IMR-90 (cell line): ENCODE data around the gene UBASH3B. TPM values are rescaled to one million over a fixed set of nuclear protein-coding genes. Genes with fewer than 3 reads are reported as not detected.

Experiments
- ATAC-seq: fragments of 200-7000 bp; cut with Tn5 transposase; 2 replicates; pipeline ENCODE4 v1.9.1; 2020; ENCODE audit warnings: low read depth, mild to moderate bottlenecking, moderate library complexity
- BruUV-seq: library from RNA; stranded (reverse); fragments of 400-500 nt; replicated peaks from 2 replicates; lab custom pipeline; 2021; lab: Mats Ljungman, UMichigan
- CTCF ChIA-PET: fragments of 300-600 bp; formaldehyde crosslinking; extraction: SDS; loops from one replicate; lab custom pipeline; 2021; ENCODE audit warnings: antibody characterized with exemption; lab: Yijun Ruan, JAX
- POLR2A ChIA-PET: fragments of 300-600 bp; sonication (Branson Sonifier 250); formaldehyde crosslinking; loops from one replicate; lab custom pipeline; 2022; ENCODE audit warnings: antibody characterized with exemption; ENCODE audit not compliant: unreplicated experiment; lab: Charles Lee
- DNase-seq: peaks from one replicate; pipeline ENCODE4 v3.0.0; 2013
- H2AFZ ChIP-seq: replicated peaks from 2 replicates; pipeline ENCODE3; 2013; ENCODE audit warnings: low read length, mild to moderate bottlenecking; ENCODE audit not compliant: poor library complexity
- H2AK5ac ChIP-seq: 2 replicates; pipeline ENCODE4 v1.6.1; 2013; ENCODE audit warnings: low read depth, low read length, inconsistent platforms
- H2AK9ac ChIP-seq: replicated peaks from 2 replicates; pipeline ENCODE3; 2013; ENCODE audit warnings: mild to moderate bottlenecking, low read depth, low read length, moderate library complexity; ENCODE audit not compliant: poor library complexity
- H2BK120ac ChIP-seq: 2 replicates; pipeline ENCODE4 v1.6.1; 2013; ENCODE audit warnings: low read depth, low read length, inconsistent platforms
- H2BK15ac ChIP-seq: 3 replicates; pipeline ENCODE4 v1.6.1; 2013; ENCODE audit warnings: low read depth, low read length, inconsistent platforms
- H2BK20ac ChIP-seq: 2 replicates; pipeline ENCODE4 v1.6.1; 2013; ENCODE audit warnings: low read depth, mild to moderate bottlenecking, inconsistent platforms, low read length, moderate library complexity
- H2BK5ac ChIP-seq: 2 replicates; pipeline ENCODE4 v1.6.1; 2013; ENCODE audit warnings: mild to moderate bottlenecking, low read depth, low read length, inconsistent platforms; ENCODE audit not compliant: poor library complexity, severe bottlenecking
- H3K14ac ChIP-seq: replicated peaks from 2 replicates; pipeline ENCODE4 v1.6.1; 2013; ENCODE audit warnings: low read depth, low read length, inconsistent platforms
- H3K18ac ChIP-seq: 2 replicates; pipeline ENCODE4 v1.6.1; 2013; ENCODE audit warnings: low read depth, low read length, control low read depth
- H3K23ac ChIP-seq: 2 replicates; pipeline ENCODE4 v1.6.1; 2013; ENCODE audit warnings: low read depth, low read length, inconsistent platforms
- H3K27ac ChIP-seq: 2 replicates; pipeline ENCODE4 v1.5.1; 2013; ENCODE audit warnings: mild to moderate bottlenecking, control low read depth, low read length; ENCODE audit not compliant: insufficient read depth
- H3K27me3 ChIP-seq: 2 replicates; pipeline ENCODE4 v1.6.1; 2013; ENCODE audit warnings: low read length; ENCODE audit not compliant: control insufficient read depth, insufficient read depth
- H3K36me3 ChIP-seq: 2 replicates; pipeline ENCODE4 v1.6.1; 2013; ENCODE audit warnings: low read length, mixed read lengths; ENCODE audit not compliant: control insufficient read depth, insufficient read depth
- H3K4ac ChIP-seq: 2 replicates; pipeline ENCODE4 v1.6.1; 2013; ENCODE audit warnings: low read depth, low read length, inconsistent platforms
- H3K4me1 ChIP-seq: 2 replicates; pipeline ENCODE4 v1.6.1; 2013; ENCODE audit warnings: low read length, mixed read lengths; ENCODE audit not compliant: control insufficient read depth, insufficient read depth
- H3K4me2 ChIP-seq: 2 replicates; pipeline ENCODE4 v1.6.1; 2013; ENCODE audit warnings: low read depth, mild to moderate bottlenecking, control low read depth, low read length, moderate library complexity
- H3K4me3 ChIP-seq: 2 replicates; pipeline ENCODE4 v1.5.1; 2013; ENCODE audit warnings: low read depth, mild to moderate bottlenecking, control low read depth, low read length, moderate library complexity; ENCODE audit not compliant: insufficient read depth
- H3K56ac ChIP-seq: 2 replicates; pipeline ENCODE4 v1.6.1; 2013; ENCODE audit warnings: low read length, inconsistent platforms; ENCODE audit not compliant: insufficient read depth; ENCODE audit errors: extremely low read depth
- H3K79me1 ChIP-seq, 2 experiments: 2 replicates each; pipeline ENCODE4 v1.6.1; 2013; ENCODE audit warnings: low read length in 2 of 2, inconsistent platforms in 1 of 2, low read depth in 1 of 2
- H3K9ac ChIP-seq: 2 replicates; pipeline ENCODE4 v1.6.1; 2013; ENCODE audit warnings: low read depth, low read length, control low read depth
- H3K9me1 ChIP-seq: 2 replicates; pipeline ENCODE4 v1.6.1; 2013; ENCODE audit warnings: low read length, inconsistent platforms; ENCODE audit not compliant: insufficient read depth
- H3K9me3 ChIP-seq: 2 replicates; pipeline ENCODE4 v1.6.1; 2013; ENCODE audit warnings: low read length; ENCODE audit not compliant: control insufficient read depth, insufficient read depth
- H4K20me1 ChIP-seq: 2 replicates; pipeline ENCODE4 v1.6.1; 2013; ENCODE audit warnings: low read length, inconsistent platforms; ENCODE audit not compliant: insufficient read depth
- H4K5ac ChIP-seq: 2 replicates; pipeline ENCODE4 v1.6.1; 2013; ENCODE audit warnings: mild to moderate bottlenecking, low read depth, low read length, control low read depth
- H4K8ac ChIP-seq, 2 experiments: 2 replicates each; pipeline ENCODE4 v1.6.1; 2013; ENCODE audit warnings: low read depth in 2 of 2, low read length in 2 of 2, control low read depth in 1 of 2, inconsistent platforms in 1 of 2
- H4K91ac ChIP-seq: 2 replicates; pipeline ENCODE4 v1.6.1; 2013; ENCODE audit warnings: low read depth, low read length, inconsistent platforms; ENCODE audit not compliant: insufficient read depth
- ELK1 ChIP-seq: fragments of 150-350 bp; IDR thresholded peaks from 2 replicates; pipeline ENCODE4 v1.6.1; 2016; ENCODE audit warnings: low read depth, mild to moderate bottlenecking, low read length, moderate library complexity, borderline replicate concordance
- WGBS, 2 experiments: methylation state at CpG; one replicate each; pipeline versions ENCODE4 v1.1.5 to v1.1.7; 2013; ENCODE audit warnings: missing lambda C conversion rate in 2 of 2; ENCODE audit not compliant: insufficient read length in 1 of 2; ENCODE audit errors: extremely low coverage in 2 of 2; 5-methylcytosine and 5-hydroxymethylcytosine counted together
- dilution Hi-C: fragments of 300-500 bp; cut with HindIII; formaldehyde crosslinking; loops from one replicate; pipeline ENCODE4 v1.14.3; 2018; ENCODE audit warnings: low sequenced_read_pairs; ENCODE audit not compliant: unreplicated experiment
- in situ Hi-C: fragments of 300-500 bp; cut with MboI; formaldehyde crosslinking; loops from 3 replicates; pipeline ENCODE4 v1.14.3; 2019; ENCODE audit warnings: low sequenced_read_pairs, inconsistent platforms, mixed read lengths
- intact Hi-C: fragments of 100-400 bp; cut with micrococcal nuclease; formaldehyde crosslinking; loops from 2 replicates; pipeline ENCODE4 v1.10.0; 2022
- polyA plus RNA-seq, 3 experiments: library from polyadenylated mRNA; depleted of rRNA; stranded (reverse); fragments of >200 nt; gene quantifications; 2 replicates each; pipeline ENCODE4 v1.2.3, GENCODE V29; 2012; ENCODE audit warnings: low replicate concordance in 1 of 3
- total RNA-seq: library from RNA; depleted of rRNA; stranded (reverse); fragments of >200 nt; gene quantifications from 2 replicates; pipeline ENCODE4 v1.2.3, GENCODE V29; 2012

UBASH3B gene
- total and polyA plus RNA-seq, 2 of the 4 experiments (the other 2 are of a cell fraction), result 27.2 to 48.0 TPM

- intact Hi-C loops, result no loop called here
- BruUV-seq, result no TSS peak
Observed at GRCh38 chr11:122616718-122617117, 38.8 kb upstream of the UBASH3B start.

More at GRCh38 chr11:122616718-122617117, 38.8 kb upstream of the UBASH3B start:
- no peak for TF ChIP-seq ELK1
- H3K4me3 ChIP-seq, result no peak overlapping the region
- no peak overlapping the region for H3K56ac ChIP-seq
- no peak overlapping the region for H3K27ac ChIP-seq
- no peak overlapping the region for H3K4me2 ChIP-seq
- H2AK5ac ChIP-seq, result no peak overlapping the region
- no CpG with 5 or more reads among the region's 4 CpGs for WGBS, 2 experiments
- H2BK15ac ChIP-seq, result no peak overlapping the region
- no peak overlapping the region for H3K9ac ChIP-seq
- no peak overlapping the region for H2AFZ ChIP-seq
- no peaks in the 10 kb centered on the region for H4K20me1 ChIP-seq
- H3K9me3 ChIP-seq, result no peaks in the 10 kb centered on the region
- H3K4me1 ChIP-seq, result no peaks in the 10 kb centered on the region
- H4K5ac ChIP-seq, result no peak overlapping the region
- dilution Hi-C loops, result no loop called here
- no peak overlapping the region for H2BK5ac ChIP-seq
- ChIA-PET CTCF (no interaction called here), POLR2A (no interaction called here)
- H3K9me1 ChIP-seq, result no peaks in the 10 kb centered on the region
- no peak overlapping the region for H3K23ac ChIP-seq
- H3K4ac ChIP-seq, result no peak overlapping the region
- no peak for DNase-seq
- no peaks in the 10 kb centered on the region for H3K79me1 ChIP-seq
- no peak overlapping the region for H3K18ac ChIP-seq
- H4K91ac ChIP-seq, result no peak overlapping the region
- no peak overlapping the region for H2AK9ac ChIP-seq
- H4K8ac ChIP-seq, result no peak overlapping the region
- ATAC-seq, result no peak
- no peak overlapping the region for H2BK20ac ChIP-seq
- in situ Hi-C loops, result no loop called here
- no peak overlapping the region for H3K14ac ChIP-seq
- H2BK120ac ChIP-seq, result no peak overlapping the region
- H3K27me3 ChIP-seq, result peaks cover 25% of the 10 kb centered on the region
- no peaks in the 10 kb centered on the region for H3K36me3 ChIP-seq
